ENCODE measurements around the gene DRG2. TPM values are rescaled to one million over a fixed set of nuclear protein-coding genes. Genes with fewer than 3 reads are reported as not detected.

The DRG2 gene
- total RNA-seq, 4 donors from 2014 or later = 31.6 to 38.1 (median 37.3) TPM

DNA sequence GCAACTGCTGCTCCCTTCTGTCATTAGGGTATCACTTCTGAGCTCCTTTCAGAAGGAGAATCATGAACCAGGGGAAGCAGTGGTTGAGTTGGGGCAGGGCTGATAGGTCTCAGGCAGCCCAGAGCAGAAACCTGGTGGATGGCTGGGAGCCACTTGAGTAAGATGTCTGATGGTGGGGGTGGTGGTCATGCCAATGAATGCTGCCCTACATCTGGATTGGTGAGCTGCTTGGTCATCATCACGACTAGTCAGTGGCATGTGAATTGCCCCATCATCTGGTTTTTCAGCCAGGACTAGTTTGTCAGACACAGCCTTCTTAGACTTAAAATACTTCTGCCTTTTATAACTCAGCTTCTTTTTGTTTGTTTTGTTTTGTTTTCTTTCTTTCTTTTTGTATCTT lies 46.0 kb upstream of the DRG2 start:
- TF ChIP-seq, protein P1, sequence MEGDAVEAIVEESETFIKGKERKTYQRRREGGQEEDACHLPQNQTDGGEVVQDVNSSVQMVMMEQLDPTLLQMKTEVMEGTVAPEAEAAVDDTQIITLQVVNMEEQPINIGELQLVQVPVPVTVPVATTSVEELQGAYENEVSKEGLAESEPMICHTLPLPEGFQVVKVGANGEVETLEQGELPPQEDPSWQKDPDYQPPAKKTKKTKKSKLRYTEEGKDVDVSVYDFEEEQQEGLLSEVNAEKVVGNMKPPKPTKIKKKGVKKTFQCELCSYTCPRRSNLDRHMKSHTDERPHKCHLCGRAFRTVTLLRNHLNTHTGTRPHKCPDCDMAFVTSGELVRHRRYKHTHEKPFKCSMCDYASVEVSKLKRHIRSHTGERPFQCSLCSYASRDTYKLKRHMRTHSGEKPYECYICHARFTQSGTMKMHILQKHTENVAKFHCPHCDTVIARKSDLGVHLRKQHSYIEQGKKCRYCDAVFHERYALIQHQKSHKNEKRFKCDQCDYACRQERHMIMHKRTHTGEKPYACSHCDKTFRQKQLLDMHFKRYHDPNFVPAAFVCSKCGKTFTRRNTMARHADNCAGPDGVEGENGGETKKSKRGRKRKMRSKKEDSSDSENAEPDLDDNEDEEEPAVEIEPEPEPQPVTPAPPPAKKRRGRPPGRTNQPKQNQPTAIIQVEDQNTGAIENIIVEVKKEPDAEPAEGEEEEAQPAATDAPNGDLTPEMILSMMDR (IDR thresholded peaks at IDR 0.05) = no peak
- ATAC-seq (ENCODE audit: low FRiP score) (no peak), DNase-seq (ENCODE audit: low spot score) (no peak)

DNA sequence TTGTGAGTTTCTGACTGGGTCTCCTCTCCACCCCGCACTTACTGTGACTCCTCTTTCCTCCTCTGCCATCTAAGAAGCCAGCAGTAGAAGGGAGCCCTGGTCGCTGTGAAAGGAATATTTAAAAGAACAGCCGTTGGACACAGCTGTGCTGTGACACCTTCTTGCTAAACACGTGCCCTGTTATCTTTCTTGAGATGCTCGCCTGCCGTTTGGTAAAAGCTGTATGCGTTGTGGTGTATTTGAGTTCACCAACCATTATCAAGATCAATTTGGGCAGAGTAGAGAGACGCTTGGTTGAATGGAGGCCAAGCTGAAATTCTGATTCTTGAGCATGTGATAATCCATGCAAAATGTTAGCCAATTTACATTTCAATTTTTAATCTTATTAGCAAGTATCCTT lies 44.8 kb upstream of the DRG2 start:
- DNase-seq (ENCODE audit: low spot score) (no peak), ATAC-seq (ENCODE audit: low FRiP score) (no peak)
- TF ChIP-seq, protein P1 (IDR thresholded peaks at IDR 0.05) = no peak

DNA sequence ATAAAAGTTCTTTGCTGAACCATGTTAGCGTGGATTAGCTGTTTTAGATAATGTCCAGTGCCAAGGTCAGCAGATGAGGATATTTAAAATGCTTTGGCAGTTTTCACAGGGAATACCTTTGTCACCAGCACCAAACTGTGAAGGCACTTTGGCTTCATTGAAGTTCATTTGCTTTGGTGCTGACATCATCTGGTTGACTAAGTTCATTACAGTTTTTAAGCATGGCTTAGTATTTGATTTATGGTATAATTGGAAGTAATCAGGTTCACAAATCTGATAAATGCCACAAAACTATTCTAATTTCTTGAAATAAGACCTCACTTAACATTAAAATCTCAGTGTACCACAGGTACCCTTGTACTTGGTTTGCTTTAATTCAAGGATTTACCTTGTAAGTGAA lies 44.3 kb upstream of the DRG2 start:
- DNase-seq (ENCODE audit: low spot score) (no peak), ATAC-seq (ENCODE audit: low FRiP score) (no peak)
- TF ChIP-seq, protein P1 (IDR thresholded peaks at IDR 0.05) = no peak

DNA sequence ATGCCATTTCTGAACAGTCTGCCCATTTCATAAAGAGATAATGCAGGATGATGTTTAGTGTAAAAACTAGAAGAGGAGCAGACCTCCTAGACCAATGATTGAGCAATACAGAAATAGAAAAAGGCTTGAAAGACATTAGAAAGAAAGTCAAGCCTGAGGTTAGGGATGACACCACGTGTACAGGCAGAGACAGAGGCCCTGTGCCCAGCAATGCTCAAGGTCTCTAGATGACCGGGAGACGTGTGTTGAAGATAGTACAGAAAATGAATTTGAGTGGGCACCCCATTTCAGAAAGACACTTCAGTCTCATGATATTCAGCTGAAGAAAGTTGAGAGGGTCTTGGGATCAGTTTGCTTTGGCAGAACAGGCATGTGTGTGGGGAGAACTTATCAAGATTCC lies 43.1 kb upstream of the DRG2 start:
- DNase-seq (ENCODE audit: low spot score) (no peak), ATAC-seq (ENCODE audit: low FRiP score) (no peak)
- TF ChIP-seq, protein P1 (IDR thresholded peaks at IDR 0.05) = no peak

DNA sequence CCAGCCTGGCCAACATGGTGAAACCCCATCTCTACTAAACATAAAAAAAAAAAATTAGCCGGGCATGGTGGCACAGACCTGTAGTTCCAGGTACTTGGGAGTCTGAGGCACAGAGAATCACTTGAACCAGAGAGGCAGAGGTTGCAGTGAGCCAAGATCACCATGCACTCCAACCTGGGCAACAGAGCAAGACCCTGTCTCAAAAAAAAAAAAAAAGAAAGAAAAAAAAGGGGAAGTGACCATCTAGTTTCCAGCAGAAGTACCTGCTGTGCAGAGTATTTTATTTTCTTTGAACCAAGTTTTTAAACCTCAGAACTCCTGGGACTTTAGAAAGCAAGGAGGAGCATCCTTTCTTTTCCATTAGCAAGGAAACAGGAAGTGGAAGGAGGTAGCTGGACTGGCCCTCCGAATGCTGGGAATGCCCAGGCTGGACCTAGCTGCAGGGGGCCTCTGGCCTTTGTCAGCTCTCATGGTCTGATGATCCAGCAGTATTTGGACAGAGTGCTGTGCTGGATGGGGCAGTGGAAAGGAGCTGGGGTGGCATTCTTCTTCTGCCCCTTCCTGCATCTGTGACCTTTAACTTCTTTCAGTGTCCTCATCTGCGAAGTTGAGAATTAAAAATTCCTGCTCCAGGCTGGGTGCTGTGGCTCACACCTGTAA lies 41.9 kb upstream of the DRG2 start:
- TF ChIP-seq, protein P1 (IDR thresholded peaks at IDR 0.05) = no peak
- ATAC-seq (ENCODE audit: low FRiP score) (no peak), DNase-seq (ENCODE audit: low spot score) (no peak)

DNA sequence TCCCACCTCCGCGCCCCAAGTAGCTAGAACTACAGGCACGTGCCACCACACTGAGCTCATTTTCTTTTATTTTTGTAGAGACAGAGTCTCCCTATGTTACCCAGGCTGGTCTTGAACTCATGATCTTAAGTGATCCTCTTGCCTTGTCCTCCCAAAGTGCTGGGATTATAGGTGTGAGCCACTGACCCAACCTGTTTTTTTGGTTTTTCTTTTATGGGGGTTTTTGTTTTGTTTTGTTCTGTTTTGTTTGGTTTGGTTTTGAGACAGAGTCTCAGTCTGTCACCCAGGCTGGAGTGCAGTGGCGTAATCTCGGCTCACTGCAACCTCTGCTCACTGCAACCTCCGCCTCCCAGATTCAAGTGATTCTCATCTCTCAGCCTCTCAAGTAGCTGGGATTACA lies 32.2 kb upstream of the DRG2 start:
- TF ChIP-seq, protein P1 (IDR thresholded peaks at IDR 0.05) = no peak
- DNase-seq (ENCODE audit: low spot score) (no peak), ATAC-seq (ENCODE audit: low FRiP score) (no peak)

DNA sequence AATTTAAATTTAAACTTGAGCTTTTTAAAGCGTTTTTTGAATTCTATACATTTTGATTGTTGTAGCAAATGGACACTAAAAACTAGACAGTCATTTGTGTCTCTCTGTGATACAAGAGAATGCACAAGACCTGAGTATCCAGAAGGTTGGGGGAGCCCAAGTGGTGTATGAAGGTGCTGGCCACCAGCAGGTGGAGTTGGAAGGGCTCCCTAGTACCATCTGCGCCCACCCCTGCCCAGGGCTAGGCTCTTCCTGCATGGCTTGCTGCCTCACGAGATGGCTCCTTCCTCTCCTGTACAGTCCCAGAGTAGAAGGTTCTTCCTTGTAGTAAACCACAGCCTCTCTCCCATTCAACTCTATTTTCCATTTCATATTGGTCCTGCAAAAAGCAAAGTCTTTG lies 31.5 kb upstream of the DRG2 start:
- DNase-seq (ENCODE audit: low spot score) (no peak), ATAC-seq (ENCODE audit: low FRiP score) (no peak)
- TF ChIP-seq, protein P1 (IDR thresholded peaks at IDR 0.05) = no peak
